SH-SY5Y (cell line): ENCODE results near the gene LUC7L.

ENCODE experiments used
- GATA2 ChIP-seq: IDR thresholded peaks from 2 replicates; pipeline ENCODE4 v1.6.1; 2011; ENCODE audit warnings: mild to moderate bottlenecking, low read depth, low read length
- GATA3 ChIP-seq: IDR thresholded peaks from 2 replicates; pipeline ENCODE4 v1.6.1; 2011; ENCODE audit warnings: low read depth, mild to moderate bottlenecking, low read length, moderate library complexity

DNA sequence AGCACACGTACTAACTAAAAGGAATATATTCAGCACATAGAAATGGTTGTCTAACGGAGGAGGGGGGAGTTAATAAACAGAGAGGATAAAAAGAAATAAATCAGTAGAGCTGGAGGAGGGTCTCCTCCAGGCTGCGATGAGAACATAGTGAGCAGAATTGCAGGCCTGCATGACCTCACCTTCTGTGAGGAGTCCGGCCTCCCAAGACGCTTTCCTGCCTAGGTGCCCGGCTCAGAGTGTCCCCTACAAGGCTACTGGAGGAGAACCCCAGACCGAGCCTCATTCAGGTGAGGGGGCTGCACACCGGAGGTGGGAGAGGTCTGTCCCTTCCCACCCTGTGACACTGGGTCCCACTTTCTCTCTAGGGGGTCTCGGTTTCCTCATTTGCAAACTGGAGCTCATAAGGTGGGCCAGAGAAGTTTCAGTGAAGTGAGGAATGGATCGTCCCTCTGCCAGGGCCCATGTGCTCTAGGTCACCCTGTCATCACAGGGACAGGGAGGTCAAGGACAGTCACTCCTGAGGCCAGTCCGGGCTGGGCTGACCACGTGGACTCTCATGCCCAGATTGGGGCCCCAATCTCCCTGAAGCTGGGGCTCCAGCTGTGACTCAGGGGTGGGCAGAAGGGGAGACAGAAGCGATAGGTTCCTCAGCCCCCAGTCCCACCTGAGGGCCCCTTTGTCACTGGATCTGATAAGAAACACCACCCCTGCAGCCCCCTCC is 66.8 kb downstream of the LUC7L start:
- no peak for TF ChIP-seq GATA2
- TF ChIP-seq GATA3 = no peak
